GM06990 (cell line): ENCODE results near the gene MED12L.

ENCODE experiments used
- DNase-seq: peaks from one replicate; pipeline ENCODE4 v3.0.0-alpha.2; 2011; ENCODE audit not compliant: insufficient read length; ENCODE audit errors: extremely low read depth
- H3K27me3 ChIP-seq: replicated peaks from 2 replicates; pipeline ENCODE4 v1.6.0; 2011; ENCODE audit warnings: low read length; ENCODE audit not compliant: control insufficient read depth, insufficient read depth
- H3K36me3 ChIP-seq: 2 replicates; pipeline ENCODE4 v1.5.1; 2011; ENCODE audit warnings: low read length; ENCODE audit not compliant: control insufficient read depth, insufficient read depth
- H3K4me3 ChIP-seq: replicated peaks from 2 replicates; pipeline ENCODE4 v1.5.1; 2011; ENCODE audit warnings: low read depth, mild to moderate bottlenecking, control low read depth, low read length
- TF ChIP-seq, protein P1 (sequence below): IDR thresholded peaks from 2 replicates; pipeline ENCODE4 v1.5.1; 2011; ENCODE audit warnings: low read length, control low read depth, mild to moderate bottlenecking, inconsistent platforms; ENCODE audit not compliant: insufficient read depth, poor library complexity, severe bottlenecking

MED12L gene

GRCh38 chr3:151309566-151309965, 224.1 kb downstream of the MED12L start:
- TF ChIP-seq, protein P1, sequence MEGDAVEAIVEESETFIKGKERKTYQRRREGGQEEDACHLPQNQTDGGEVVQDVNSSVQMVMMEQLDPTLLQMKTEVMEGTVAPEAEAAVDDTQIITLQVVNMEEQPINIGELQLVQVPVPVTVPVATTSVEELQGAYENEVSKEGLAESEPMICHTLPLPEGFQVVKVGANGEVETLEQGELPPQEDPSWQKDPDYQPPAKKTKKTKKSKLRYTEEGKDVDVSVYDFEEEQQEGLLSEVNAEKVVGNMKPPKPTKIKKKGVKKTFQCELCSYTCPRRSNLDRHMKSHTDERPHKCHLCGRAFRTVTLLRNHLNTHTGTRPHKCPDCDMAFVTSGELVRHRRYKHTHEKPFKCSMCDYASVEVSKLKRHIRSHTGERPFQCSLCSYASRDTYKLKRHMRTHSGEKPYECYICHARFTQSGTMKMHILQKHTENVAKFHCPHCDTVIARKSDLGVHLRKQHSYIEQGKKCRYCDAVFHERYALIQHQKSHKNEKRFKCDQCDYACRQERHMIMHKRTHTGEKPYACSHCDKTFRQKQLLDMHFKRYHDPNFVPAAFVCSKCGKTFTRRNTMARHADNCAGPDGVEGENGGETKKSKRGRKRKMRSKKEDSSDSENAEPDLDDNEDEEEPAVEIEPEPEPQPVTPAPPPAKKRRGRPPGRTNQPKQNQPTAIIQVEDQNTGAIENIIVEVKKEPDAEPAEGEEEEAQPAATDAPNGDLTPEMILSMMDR: no peak
- H3K27me3 ChIP-seq: no peaks in the 10 kb centered on the region; the same call in 1 of the 2 replicates
- H3K36me3 ChIP-seq: no peaks in the 10 kb centered on the region
- DNase-seq: no peak
- no peak overlapping the region for H3K4me3 ChIP-seq

DNA sequence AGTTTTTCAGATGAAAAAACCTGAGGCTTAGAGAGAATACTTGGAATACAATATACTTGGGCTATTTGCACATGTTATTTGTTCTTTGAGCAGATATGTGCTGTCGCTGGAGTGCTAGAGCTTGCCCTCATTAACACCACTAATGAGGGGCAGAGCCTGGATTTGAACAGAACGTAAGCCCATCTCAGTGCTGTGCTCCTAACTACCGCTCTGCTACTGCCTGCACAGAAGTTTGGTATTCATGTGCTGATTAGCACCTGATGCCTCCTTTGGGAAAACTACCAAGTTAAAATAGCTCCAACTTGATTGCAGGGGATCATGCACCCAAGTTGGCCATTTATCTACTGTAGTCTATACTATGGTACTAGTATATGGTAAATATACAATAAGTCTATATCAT, 227.5 kb downstream of the MED12L start:
- TF ChIP-seq, protein P1: no peak

GRCh38 chr3:151314137-151314536, 228.7 kb downstream of the MED12L start:
- no peak overlapping the region for H3K4me3 ChIP-seq
- H3K36me3 ChIP-seq: no peaks in the 10 kb centered on the region
- no peaks in the 10 kb centered on the region; the same call in 1 of the 2 replicates for H3K27me3 ChIP-seq
- TF ChIP-seq, protein P1: no peak
- no peak for DNase-seq

More for the DNA sequence above, 227.5 kb downstream of the MED12L start:
- no peaks in the 10 kb centered on the region for H3K36me3 ChIP-seq
- no peak for DNase-seq
- H3K27me3 ChIP-seq: no peaks in the 10 kb centered on the region; the same call in 1 of the 2 replicates
- no peak overlapping the region for H3K4me3 ChIP-seq

DNA sequence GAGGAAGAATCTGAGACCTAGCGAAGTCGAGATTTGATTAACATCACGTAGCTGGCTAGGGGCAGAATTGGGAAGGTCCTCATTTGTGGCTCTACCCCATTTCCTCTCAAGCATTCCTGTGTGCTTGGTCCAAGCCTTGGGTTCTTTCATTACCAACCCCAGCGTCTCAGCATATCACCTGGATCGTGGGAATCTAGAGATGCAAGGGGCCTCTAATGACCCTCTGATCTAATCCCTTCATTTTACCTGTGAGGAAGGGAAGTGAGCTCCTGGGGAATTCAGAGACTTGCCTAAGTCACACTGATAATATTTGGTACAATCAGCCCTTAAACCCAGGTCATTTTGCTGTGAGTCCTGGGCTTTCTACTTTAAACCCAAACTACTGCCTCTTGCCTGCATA, 229.1 kb downstream of the MED12L start:
- no peak for DNase-seq
- TF ChIP-seq, protein P1: no peak

GRCh38 chr3:151315136-151315535, 229.7 kb downstream of the MED12L start:
- H3K4me3 ChIP-seq: no peak overlapping the region
- TF ChIP-seq, protein P1: no peak

More for the DNA sequence above, 229.1 kb downstream of the MED12L start:
- H3K4me3 ChIP-seq: no peak overlapping the region
- H3K27me3 ChIP-seq: no peaks in the 10 kb centered on the region; the same call in 1 of the 2 replicates
- no peaks in the 10 kb centered on the region for H3K36me3 ChIP-seq

GRCh38 chr3:151315846-151316245, 230.4 kb downstream of the MED12L start:
- H3K27me3 ChIP-seq: no peaks in the 10 kb centered on the region; the same call in 1 of the 2 replicates
- no peaks in the 10 kb centered on the region for H3K36me3 ChIP-seq
- no peak for DNase-seq
- TF ChIP-seq, protein P1: no peak
- no peak overlapping the region for H3K4me3 ChIP-seq

More at GRCh38 chr3:151315136-151315535, 229.7 kb downstream of the MED12L start:
- Histone ChIP-seq H3K27me3 (no peaks in the 10 kb centered on the region; the same call in 1 of the 2 replicates), H3K36me3 (no peaks in the 10 kb centered on the region)
- DNase-seq: no peak
